Esophagus muscularis mucosa (tissue), 3 donors: ENCODE measurements around the gene PPP2R3A.
"Not testable (repeated sequence)": the region's sequence is repeated elsewhere in the genome, so short reads cannot be mapped to it uniquely, and the experiment has no call there.

Source experiments
- POLR2A ChIP-seq: fragments of 450-650 bp; IDR thresholded peaks from one replicate; pipeline ENCODE4 v1.6.1; 2017; ENCODE audit warnings: antibody characterized with exemption, moderate library complexity, mild to moderate bottlenecking, low read depth
- POLR2AphosphoS5 ChIP-seq, 2 donors: sonication (generic); formaldehyde crosslinking; IDR thresholded peaks; one replicate each; pipeline ENCODE4 v1.6.1; 2017; ENCODE audit warnings: antibody characterized with exemption in 2 of 2
- TF ChIP-seq, protein P1 (sequence below), 3 experiments: fragments of 200-600 bp in 2 of 3; fragments of 450-650 bp in 1 of 3; sonication (generic) in 2 of 3; IDR thresholded peaks; one replicate each; pipeline ENCODE4 v1.5.1; 2017 to 2019; ENCODE audit warnings: antibody characterized with exemption in 3 of 3, mild to moderate bottlenecking in 2 of 3, moderate library complexity in 1 of 3

DNA sequence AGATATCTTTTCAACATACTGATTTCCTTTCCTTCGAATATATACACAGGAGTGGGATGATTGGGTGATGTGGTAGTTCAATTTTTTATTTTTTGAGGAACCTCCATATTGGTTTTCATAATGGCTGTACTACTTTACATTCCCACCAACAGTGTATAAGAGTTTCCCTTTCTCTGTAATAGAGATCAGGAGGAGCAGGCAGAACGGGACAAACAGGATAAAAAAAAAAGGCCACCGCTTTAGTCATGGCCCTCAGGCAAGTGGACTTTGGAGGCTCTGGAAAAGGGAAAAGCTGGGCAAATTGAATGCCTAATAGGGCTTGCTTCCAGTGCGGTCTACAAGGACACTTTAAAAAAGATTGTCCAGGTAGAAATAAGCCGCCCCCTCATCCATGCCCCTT is 30.4 kb upstream of the PPP2R3A start:
- TF ChIP-seq, protein P1, sequence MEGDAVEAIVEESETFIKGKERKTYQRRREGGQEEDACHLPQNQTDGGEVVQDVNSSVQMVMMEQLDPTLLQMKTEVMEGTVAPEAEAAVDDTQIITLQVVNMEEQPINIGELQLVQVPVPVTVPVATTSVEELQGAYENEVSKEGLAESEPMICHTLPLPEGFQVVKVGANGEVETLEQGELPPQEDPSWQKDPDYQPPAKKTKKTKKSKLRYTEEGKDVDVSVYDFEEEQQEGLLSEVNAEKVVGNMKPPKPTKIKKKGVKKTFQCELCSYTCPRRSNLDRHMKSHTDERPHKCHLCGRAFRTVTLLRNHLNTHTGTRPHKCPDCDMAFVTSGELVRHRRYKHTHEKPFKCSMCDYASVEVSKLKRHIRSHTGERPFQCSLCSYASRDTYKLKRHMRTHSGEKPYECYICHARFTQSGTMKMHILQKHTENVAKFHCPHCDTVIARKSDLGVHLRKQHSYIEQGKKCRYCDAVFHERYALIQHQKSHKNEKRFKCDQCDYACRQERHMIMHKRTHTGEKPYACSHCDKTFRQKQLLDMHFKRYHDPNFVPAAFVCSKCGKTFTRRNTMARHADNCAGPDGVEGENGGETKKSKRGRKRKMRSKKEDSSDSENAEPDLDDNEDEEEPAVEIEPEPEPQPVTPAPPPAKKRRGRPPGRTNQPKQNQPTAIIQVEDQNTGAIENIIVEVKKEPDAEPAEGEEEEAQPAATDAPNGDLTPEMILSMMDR (IDR thresholded peaks at IDR 0.05), result not testable (repeated sequence)
- not testable (repeated sequence) for TF ChIP-seq POLR2A; POLR2AphosphoS5 (IDR thresholded peaks at IDR 0.05)
